ENCODE measurements around the gene KLHL33. TPM values are rescaled to one million over a fixed set of nuclear protein-coding genes. Genes with fewer than 3 reads are reported as not detected.

The KLHL33 gene
- total RNA-seq, 1 experiment from 2014 or later: not detected

DNA sequence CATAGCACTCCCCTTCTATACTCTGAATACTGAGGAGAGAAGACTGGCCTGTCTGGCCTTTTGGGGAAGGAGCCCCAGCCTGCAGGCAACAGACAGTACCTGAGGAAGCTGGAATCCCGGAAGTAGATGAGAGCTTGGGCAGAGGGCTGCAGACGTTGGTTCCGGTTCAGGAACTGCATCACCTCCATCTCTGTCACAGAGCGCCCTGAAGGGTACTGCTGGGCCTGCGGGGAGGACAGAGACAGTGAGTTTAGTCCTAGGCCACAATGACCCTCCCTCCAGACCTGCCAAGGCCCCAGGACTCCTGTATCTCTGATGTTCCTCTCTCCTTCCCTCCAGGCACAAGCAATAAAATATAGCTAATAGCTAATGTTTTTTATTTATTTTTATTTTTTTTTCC lies 51.1 kb downstream of the KLHL33 start:
- no TSS peak for BruUV-seq (replicated peaks)
- Histone ChIP-seq H3K36me3 (ENCODE audit: control insufficient read depth, insufficient read depth, low read length) (peaks cover 4% of the 10 kb centered on the region), H3K9me3 (ENCODE audit: control insufficient read depth, insufficient read depth, low read depth, low read length) (no peaks in the 10 kb centered on the region), H3K27ac (ENCODE audit: low read length) (no peak overlapping the region), H3K4me3 (ENCODE audit: low read depth in 2 of 2, low read length in 2 of 2) (no peak overlapping the region), H3K27me3 (ENCODE audit: control insufficient read depth, insufficient read depth, low read length) (no peaks in the 10 kb centered on the region), H3K4me1 (ENCODE audit: control insufficient read depth, insufficient read depth, low read length) (no peaks in the 10 kb centered on the region)
- CTCF ChIA-PET: no interaction called here
- no peak for ATAC-seq
- POLR2A ChIA-PET: no interaction called here
- TF ChIP-seq, protein P1, sequence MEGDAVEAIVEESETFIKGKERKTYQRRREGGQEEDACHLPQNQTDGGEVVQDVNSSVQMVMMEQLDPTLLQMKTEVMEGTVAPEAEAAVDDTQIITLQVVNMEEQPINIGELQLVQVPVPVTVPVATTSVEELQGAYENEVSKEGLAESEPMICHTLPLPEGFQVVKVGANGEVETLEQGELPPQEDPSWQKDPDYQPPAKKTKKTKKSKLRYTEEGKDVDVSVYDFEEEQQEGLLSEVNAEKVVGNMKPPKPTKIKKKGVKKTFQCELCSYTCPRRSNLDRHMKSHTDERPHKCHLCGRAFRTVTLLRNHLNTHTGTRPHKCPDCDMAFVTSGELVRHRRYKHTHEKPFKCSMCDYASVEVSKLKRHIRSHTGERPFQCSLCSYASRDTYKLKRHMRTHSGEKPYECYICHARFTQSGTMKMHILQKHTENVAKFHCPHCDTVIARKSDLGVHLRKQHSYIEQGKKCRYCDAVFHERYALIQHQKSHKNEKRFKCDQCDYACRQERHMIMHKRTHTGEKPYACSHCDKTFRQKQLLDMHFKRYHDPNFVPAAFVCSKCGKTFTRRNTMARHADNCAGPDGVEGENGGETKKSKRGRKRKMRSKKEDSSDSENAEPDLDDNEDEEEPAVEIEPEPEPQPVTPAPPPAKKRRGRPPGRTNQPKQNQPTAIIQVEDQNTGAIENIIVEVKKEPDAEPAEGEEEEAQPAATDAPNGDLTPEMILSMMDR (IDR thresholded peaks at IDR 0.05): no peak
- TF ChIP-seq SIN3A (IDR thresholded peaks at IDR 0.05; ENCODE audit: borderline replicate concordance, insufficient read depth, low read depth, low read length) (no peak), TCF7L2 (IDR thresholded peaks at IDR 0.05; ENCODE audit: low read depth, low read length) (no peak), POLR2AphosphoS5 (IDR thresholded peaks at IDR 0.05; ENCODE audit: low read depth, low read length) (no peak)
- in situ Hi-C loops (cut with HindIII; ENCODE audit: low pct_unique_long_range_greater_than_20kb, low sequenced_read_pairs) (no loop called here), intact Hi-C loops (cut with micrococcal nuclease; ENCODE audit: unreplicated experiment) (no loop called here)
- no peak for DNase-seq (ENCODE audit: low read depth, low spot score)

DNA sequence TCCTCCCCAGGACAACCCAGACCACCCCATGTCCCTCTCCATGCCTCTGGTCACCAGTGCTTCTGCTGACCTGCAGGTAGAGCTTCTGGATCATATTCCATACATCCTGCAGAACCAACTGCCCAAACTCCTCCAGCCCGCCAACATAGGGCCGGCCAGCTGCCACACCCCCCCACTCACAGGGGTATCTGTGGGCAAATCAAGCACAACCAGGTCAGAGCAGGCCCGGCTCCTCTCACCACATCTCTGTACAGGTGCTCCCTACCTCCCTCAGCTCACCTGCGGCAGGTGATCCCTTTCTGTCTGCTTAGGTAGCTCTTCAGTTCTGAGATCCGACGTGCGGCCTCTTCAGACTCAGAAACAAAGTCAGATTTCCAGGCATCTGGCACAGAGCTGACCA lies 51.6 kb downstream of the KLHL33 start:
- in situ Hi-C loops (cut with HindIII; ENCODE audit: low pct_unique_long_range_greater_than_20kb, low sequenced_read_pairs): no loop called here
- no peak overlapping the region for H3K4me3 ChIP-seq (ENCODE audit: low read depth in 2 of 2, low read length in 2 of 2)
- TF ChIP-seq, protein P1 (IDR thresholded peaks at IDR 0.05): no peak
- TF ChIP-seq TCF7L2 (IDR thresholded peaks at IDR 0.05; ENCODE audit: low read depth, low read length) (no peak), POLR2AphosphoS5 (IDR thresholded peaks at IDR 0.05; ENCODE audit: low read depth, low read length) (no peak), SIN3A (IDR thresholded peaks at IDR 0.05; ENCODE audit: borderline replicate concordance, insufficient read depth, low read depth, low read length) (no peak)
- TF ChIP-seq, protein P2, sequence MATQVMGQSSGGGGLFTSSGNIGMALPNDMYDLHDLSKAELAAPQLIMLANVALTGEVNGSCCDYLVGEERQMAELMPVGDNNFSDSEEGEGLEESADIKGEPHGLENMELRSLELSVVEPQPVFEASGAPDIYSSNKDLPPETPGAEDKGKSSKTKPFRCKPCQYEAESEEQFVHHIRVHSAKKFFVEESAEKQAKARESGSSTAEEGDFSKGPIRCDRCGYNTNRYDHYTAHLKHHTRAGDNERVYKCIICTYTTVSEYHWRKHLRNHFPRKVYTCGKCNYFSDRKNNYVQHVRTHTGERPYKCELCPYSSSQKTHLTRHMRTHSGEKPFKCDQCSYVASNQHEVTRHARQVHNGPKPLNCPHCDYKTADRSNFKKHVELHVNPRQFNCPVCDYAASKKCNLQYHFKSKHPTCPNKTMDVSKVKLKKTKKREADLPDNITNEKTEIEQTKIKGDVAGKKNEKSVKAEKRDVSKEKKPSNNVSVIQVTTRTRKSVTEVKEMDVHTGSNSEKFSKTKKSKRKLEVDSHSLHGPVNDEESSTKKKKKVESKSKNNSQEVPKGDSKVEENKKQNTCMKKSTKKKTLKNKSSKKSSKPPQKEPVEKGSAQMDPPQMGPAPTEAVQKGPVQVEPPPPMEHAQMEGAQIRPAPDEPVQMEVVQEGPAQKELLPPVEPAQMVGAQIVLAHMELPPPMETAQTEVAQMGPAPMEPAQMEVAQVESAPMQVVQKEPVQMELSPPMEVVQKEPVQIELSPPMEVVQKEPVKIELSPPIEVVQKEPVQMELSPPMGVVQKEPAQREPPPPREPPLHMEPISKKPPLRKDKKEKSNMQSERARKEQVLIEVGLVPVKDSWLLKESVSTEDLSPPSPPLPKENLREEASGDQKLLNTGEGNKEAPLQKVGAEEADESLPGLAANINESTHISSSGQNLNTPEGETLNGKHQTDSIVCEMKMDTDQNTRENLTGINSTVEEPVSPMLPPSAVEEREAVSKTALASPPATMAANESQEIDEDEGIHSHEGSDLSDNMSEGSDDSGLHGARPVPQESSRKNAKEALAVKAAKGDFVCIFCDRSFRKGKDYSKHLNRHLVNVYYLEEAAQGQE (IDR thresholded peaks at IDR 0.05; ENCODE audit: insufficient read depth in 1 of 2, low read depth in 2 of 2, low read length in 1 of 2): no peak
- no peaks in the 10 kb centered on the region for H3K27me3 ChIP-seq (ENCODE audit: control insufficient read depth, insufficient read depth, low read length)
- CTCF ChIA-PET: no interaction called here
- DNase-seq (ENCODE audit: low read depth, low spot score) (no peak), ATAC-seq (no peak)
- no TSS peak for BruUV-seq (replicated peaks)
- POLR2A ChIA-PET: no interaction called here
- H3K36me3 ChIP-seq (ENCODE audit: control insufficient read depth, insufficient read depth, low read length): peaks cover 4% of the 10 kb centered on the region
- no peaks in the 10 kb centered on the region for H3K9me3 ChIP-seq (ENCODE audit: control insufficient read depth, insufficient read depth, low read depth, low read length)
- no peaks in the 10 kb centered on the region for H3K4me1 ChIP-seq (ENCODE audit: control insufficient read depth, insufficient read depth, low read length)
- intact Hi-C loops (cut with micrococcal nuclease; ENCODE audit: unreplicated experiment): no loop called here
- H3K27ac ChIP-seq (ENCODE audit: low read length): no peak overlapping the region

Measured in Panc1 (cell line).